B cell (primary cell): ENCODE results near the gene PC.

ENCODE experiments used
- EZH2 ChIP-seq: IDR thresholded peaks from 2 replicates; pipeline ENCODE4 v1.6.1; 2012; ENCODE audit warnings: borderline replicate concordance, low read depth, mild to moderate bottlenecking, moderate library complexity, low read length; ENCODE audit not compliant: insufficient read depth, poor library complexity, severe bottlenecking
- TF ChIP-seq, protein P1 (sequence below): fragments of 200-600 bp; IDR thresholded peaks from one replicate; pipeline ENCODE4 v1.8.0; 2022; ENCODE audit warnings: antibody characterized with exemption, mild to moderate bottlenecking

DNA sequence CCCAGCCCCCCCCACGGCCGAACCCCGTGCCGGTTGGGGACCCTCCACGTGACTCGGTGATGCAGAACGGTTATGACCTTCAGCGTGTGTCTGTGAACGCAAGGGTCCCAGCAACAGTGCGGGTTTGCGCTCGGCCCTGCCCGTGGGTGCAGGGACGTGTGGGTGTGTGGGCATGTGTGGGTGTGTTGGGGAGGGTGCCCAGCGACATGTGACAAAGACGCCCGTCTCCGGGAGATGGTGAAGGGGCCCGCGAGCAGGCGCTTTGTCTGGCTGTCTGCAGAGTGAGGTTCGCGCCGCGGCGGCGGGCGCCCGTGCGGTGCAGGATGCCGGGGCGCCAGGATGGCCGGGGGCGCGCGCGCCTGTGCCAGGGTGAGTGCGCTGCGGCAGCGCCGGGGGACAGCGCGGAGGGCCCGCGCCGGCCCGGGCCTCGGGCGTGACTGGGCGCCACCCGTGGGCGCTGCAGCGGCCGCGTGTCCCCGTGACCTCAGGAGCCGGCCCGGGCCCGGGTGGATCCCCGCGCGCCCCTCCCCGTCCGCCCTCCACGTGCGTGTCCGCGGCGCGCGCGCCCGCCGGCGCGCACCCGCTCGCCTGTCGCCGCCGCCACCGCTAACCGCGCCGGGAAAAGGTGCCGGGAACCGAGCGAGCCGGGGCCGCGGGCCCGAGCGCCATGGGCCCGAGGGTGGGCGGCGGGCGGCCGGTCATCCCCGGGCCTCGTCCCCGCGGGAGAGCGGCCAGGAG, 101.5 kb downstream of the PC start, which contains the start of gene LRFN4:
- TF ChIP-seq, protein P1, sequence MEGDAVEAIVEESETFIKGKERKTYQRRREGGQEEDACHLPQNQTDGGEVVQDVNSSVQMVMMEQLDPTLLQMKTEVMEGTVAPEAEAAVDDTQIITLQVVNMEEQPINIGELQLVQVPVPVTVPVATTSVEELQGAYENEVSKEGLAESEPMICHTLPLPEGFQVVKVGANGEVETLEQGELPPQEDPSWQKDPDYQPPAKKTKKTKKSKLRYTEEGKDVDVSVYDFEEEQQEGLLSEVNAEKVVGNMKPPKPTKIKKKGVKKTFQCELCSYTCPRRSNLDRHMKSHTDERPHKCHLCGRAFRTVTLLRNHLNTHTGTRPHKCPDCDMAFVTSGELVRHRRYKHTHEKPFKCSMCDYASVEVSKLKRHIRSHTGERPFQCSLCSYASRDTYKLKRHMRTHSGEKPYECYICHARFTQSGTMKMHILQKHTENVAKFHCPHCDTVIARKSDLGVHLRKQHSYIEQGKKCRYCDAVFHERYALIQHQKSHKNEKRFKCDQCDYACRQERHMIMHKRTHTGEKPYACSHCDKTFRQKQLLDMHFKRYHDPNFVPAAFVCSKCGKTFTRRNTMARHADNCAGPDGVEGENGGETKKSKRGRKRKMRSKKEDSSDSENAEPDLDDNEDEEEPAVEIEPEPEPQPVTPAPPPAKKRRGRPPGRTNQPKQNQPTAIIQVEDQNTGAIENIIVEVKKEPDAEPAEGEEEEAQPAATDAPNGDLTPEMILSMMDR, result no peak
- no peak for TF ChIP-seq EZH2
